ENCODE results near the gene CCL25. TPM values are rescaled to one million over a fixed set of nuclear protein-coding genes. Genes with fewer than 3 reads are reported as not detected.

The CCL25 gene
- total RNA-seq, 2 donors from 2014 or later: not detected

DNA sequence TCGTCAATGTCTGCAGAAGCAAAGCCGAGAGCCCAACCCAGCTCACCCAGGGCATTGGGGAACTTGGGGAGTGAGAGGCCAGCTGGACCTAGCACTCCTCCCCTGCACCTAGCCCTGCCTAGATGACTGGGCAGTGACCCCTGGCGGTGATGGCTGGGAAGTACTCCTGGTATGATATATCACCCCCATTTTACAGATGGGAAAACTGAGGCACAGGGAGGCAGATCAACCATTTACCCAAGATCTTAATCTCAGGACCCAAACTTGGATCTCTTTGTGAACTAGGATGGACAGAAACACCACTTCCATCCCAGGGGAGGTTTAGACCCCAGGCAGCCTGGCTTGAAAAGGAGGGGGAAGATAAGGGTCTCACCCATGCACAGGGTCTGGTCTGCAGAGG is 43.5 kb downstream of the CCL25 start:
- TF ChIP-seq, protein P1, sequence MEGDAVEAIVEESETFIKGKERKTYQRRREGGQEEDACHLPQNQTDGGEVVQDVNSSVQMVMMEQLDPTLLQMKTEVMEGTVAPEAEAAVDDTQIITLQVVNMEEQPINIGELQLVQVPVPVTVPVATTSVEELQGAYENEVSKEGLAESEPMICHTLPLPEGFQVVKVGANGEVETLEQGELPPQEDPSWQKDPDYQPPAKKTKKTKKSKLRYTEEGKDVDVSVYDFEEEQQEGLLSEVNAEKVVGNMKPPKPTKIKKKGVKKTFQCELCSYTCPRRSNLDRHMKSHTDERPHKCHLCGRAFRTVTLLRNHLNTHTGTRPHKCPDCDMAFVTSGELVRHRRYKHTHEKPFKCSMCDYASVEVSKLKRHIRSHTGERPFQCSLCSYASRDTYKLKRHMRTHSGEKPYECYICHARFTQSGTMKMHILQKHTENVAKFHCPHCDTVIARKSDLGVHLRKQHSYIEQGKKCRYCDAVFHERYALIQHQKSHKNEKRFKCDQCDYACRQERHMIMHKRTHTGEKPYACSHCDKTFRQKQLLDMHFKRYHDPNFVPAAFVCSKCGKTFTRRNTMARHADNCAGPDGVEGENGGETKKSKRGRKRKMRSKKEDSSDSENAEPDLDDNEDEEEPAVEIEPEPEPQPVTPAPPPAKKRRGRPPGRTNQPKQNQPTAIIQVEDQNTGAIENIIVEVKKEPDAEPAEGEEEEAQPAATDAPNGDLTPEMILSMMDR (conservative IDR thresholded peaks at IDR 0.05): peak; percentile 26
- WGBS, 2 experiments (ENCODE audit: insufficient coverage in 1 of 2, insufficient read length in 1 of 2): 80 to 95% methylated on average over 1 to 3 of the region's 3 CpGs
- Histone ChIP-seq H3K9ac (ENCODE audit: extremely low read depth, low read length, poor library complexity, severe bottlenecking) (no peak overlapping the region), H3K4me3 (ENCODE audit: low read length) (peak overlapping the region; percentile 70), H3K36me3 (ENCODE audit: control insufficient read depth, insufficient read depth, low read length) (peaks cover 74% of the 10 kb centered on the region), H3K27me3 (ENCODE audit: control insufficient read depth, insufficient read depth, low read length, poor library complexity, severe bottlenecking) (no peaks in the 10 kb centered on the region), H3K9me3 (ENCODE audit: control insufficient read depth, low read length) (peaks cover 52% of the 10 kb centered on the region), H3K4me1 (ENCODE audit: control insufficient read depth, insufficient read depth, low read length) (no peaks in the 10 kb centered on the region), H3K27ac (ENCODE audit: low read depth, low read length) (no peak overlapping the region)
- peak; percentile 29 for DNase-seq
- H3K27ac Mint-ChIP-seq: no peak overlapping the region
- no peaks in the 10 kb centered on the region for H3K4me1 Mint-ChIP-seq
- H3K9me3 Mint-ChIP-seq: peaks cover 43% of the 10 kb centered on the region
- no peaks in the 10 kb centered on the region for H3K27me3 Mint-ChIP-seq (ENCODE audit: insufficient read depth)
- no peak overlapping the region for H3K4me3 Mint-ChIP-seq
- peaks cover 78% of the 10 kb centered on the region for H3K36me3 Mint-ChIP-seq (ENCODE audit: low read depth)

DNA sequence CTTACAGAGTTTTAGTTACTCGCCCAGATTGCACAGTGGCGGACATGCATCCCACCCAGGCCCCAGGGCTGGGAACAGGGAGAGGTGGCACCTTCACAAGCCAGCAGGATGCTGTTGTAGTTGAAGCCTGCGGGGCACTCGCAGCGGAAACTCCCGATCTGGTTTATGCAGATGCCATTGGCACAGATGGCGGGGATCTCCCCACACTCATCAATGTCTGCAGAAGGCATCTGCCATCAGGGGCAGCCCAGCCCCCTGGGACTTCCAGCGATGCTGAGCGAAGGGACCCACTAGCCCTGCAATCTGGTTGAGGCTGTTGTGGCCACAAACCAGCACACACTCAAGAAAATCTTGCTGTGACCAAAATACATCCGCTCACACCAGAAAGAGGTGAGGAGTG is 44.6 kb downstream of the CCL25 start:
- peaks cover 66% of the 10 kb centered on the region for H3K36me3 ChIP-seq (ENCODE audit: control insufficient read depth, insufficient read depth, low read length)
- Mint-ChIP-seq H3K36me3 (ENCODE audit: low read depth) (peaks cover 88% of the 10 kb centered on the region), H3K4me3 (no peak overlapping the region), H3K27ac (no peak overlapping the region), H3K9me3 (peaks cover 39% of the 10 kb centered on the region), H3K4me1 (no peaks in the 10 kb centered on the region), H3K27me3 (ENCODE audit: insufficient read depth) (no peaks in the 10 kb centered on the region)
- peaks cover 50% of the 10 kb centered on the region for H3K9me3 ChIP-seq (ENCODE audit: control insufficient read depth, low read length)
- H3K27ac ChIP-seq (ENCODE audit: low read depth, low read length): no peak overlapping the region
- H3K4me3 ChIP-seq (ENCODE audit: low read length): no peak overlapping the region
- DNase-seq: no peak
- no peaks in the 10 kb centered on the region for H3K27me3 ChIP-seq (ENCODE audit: control insufficient read depth, insufficient read depth, low read length, poor library complexity, severe bottlenecking)
- TF ChIP-seq, protein P1 (conservative IDR thresholded peaks at IDR 0.05): no peak
- 74 to 90% methylated on average over 4 to 10 of the region's 10 CpGs for WGBS, 2 experiments (ENCODE audit: insufficient coverage in 1 of 2, insufficient read length in 1 of 2)
- H3K9ac ChIP-seq (ENCODE audit: extremely low read depth, low read length, poor library complexity, severe bottlenecking): no peak overlapping the region
- no peaks in the 10 kb centered on the region for H3K4me1 ChIP-seq (ENCODE audit: control insufficient read depth, insufficient read depth, low read length)

DNA sequence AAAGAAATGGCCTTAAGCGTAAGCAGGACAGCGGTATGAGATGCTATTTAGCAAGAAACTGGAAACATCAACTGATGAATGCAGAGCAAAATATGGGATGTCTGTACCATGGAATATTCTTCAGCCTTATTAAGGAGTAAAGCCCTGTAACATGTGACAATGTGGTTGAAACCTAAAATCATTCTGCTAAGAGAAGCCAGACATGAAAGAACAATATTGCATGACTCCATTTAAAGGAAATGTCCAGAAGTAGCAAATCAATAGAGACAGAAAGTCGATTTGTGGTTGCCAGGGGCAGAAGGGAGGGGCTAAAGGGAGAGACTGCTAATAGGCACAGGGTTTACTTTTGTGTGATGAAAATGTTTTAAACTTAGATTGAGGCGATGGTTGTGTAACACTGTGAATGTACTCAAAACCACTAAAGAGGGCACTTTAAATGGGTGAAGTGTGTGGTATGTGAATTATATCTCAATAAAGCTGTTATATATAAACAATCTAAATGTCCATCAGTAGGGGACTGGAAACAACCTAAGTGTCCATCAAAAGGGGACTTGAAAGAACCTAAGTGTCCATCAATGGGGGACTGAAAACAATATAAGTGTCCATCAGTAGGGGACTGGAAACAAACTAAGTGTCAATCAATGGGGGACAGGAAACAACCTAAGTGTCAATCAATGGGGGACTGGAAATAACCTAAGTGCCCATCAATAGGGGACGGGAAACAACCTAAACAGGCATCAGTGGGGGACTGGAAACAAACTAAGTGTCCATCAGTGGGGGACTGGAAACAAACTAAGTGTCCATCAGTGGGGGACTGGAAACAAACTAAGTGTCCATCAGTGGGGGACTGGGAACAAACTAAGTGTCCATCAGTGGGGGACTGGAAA is 45.4 kb downstream of the CCL25 start:
- no peak for DNase-seq
- H3K27me3 Mint-ChIP-seq (ENCODE audit: insufficient read depth): no peaks in the 10 kb centered on the region
- WGBS, 2 experiments (ENCODE audit: insufficient coverage in 1 of 2, insufficient read length in 1 of 2): 82 to 92% methylated on average over 4 to 5 of the region's 5 CpGs
- Histone ChIP-seq H3K36me3 (ENCODE audit: control insufficient read depth, insufficient read depth, low read length) (peaks cover 70% of the 10 kb centered on the region), H3K27ac (ENCODE audit: low read depth, low read length) (no peak overlapping the region), H3K4me1 (ENCODE audit: control insufficient read depth, insufficient read depth, low read length) (no peaks in the 10 kb centered on the region), H3K4me3 (ENCODE audit: low read length) (no peak overlapping the region), H3K9me3 (ENCODE audit: control insufficient read depth, low read length) (peaks cover 50% of the 10 kb centered on the region), H3K9ac (ENCODE audit: extremely low read depth, low read length, poor library complexity, severe bottlenecking) (no peak overlapping the region), H3K27me3 (ENCODE audit: control insufficient read depth, insufficient read depth, low read length, poor library complexity, severe bottlenecking) (no peaks in the 10 kb centered on the region)
- peaks cover 39% of the 10 kb centered on the region for H3K9me3 Mint-ChIP-seq
- no peaks in the 10 kb centered on the region for H3K4me1 Mint-ChIP-seq
- H3K4me3 Mint-ChIP-seq: no peak overlapping the region
- H3K36me3 Mint-ChIP-seq (ENCODE audit: low read depth): peaks cover 91% of the 10 kb centered on the region
- TF ChIP-seq, protein P1 (conservative IDR thresholded peaks at IDR 0.05): no peak
- H3K27ac Mint-ChIP-seq: no peak overlapping the region

Data from endodermal cell (in vitro differentiated cells).